K562 (cell line): ENCODE measurements around the gene GPR37L1. TPM values are rescaled to one million over a fixed set of nuclear protein-coding genes. Genes with fewer than 3 reads are reported as not detected.
A peak's percentile ranks its signal among the peaks of the same experiment; 100 is the strongest.

Experiments
- BRD4 ChIP-seq: fragments of 200-600 bp; sonication (generic); IDR thresholded peaks from 2 replicates; pipeline ENCODE4 v1.6.1; 2017; ENCODE audit warnings: inconsistent platforms
- CBFB ChIP-seq: sonication (generic); formaldehyde crosslinking; IDR thresholded peaks from 2 replicates; pipeline ENCODE4 v1.4.0; 2020; ENCODE audit warnings: mild to moderate bottlenecking, missing genetic modification reagents
- DPF2 ChIP-seq: fragments of 450-650 bp; IDR thresholded peaks from 2 replicates; pipeline ENCODE4 v1.6.1; 2016
- FOXA3 ChIP-seq, 2 experiments: fragments of 450-650 bp in 1 of 2; sonication (generic) in 1 of 2; formaldehyde crosslinking; IDR thresholded peaks in 1 of 2; conservative IDR thresholded peaks in 1 of 2; 2 replicates each; pipeline versions ENCODE4 v1.4.0 to v1.8.0; 2020 to 2022; ENCODE audit warnings: mild to moderate bottlenecking in 2 of 2, missing genetic modification reagents in 1 of 2
- HNRNPK ChIP-seq: fragments of 200-400 bp; formaldehyde crosslinking; IDR thresholded peaks from one replicate; pipeline ENCODE4 v1.6.1; 2018; ENCODE audit warnings: mild to moderate bottlenecking, low read depth, low read length; ENCODE audit not compliant: poor library complexity, severe bottlenecking
- KHSRP ChIP-seq: fragments of 450-650 bp; IDR thresholded peaks from 2 replicates; pipeline ENCODE4 v1.6.1; 2017
- L3MBTL2 ChIP-seq: fragments of 450-650 bp; IDR thresholded peaks from 2 replicates; pipeline ENCODE4 v1.6.1; 2016; ENCODE audit warnings: mild to moderate bottlenecking, moderate library complexity
- MAFK ChIP-seq: IDR thresholded peaks from 2 replicates; pipeline ENCODE4 v1.6.1; 2011; ENCODE audit warnings: low read length, improper control_type of control experiment
- MCM7 ChIP-seq, 2 experiments: fragments of 450-650 bp; IDR thresholded peaks; 2 replicates each; pipeline ENCODE4 v1.6.1; 2016 to 2018
- NCOA2 ChIP-seq, 2 experiments: fragments of 450-650 bp; IDR thresholded peaks; 2 replicates each; pipeline ENCODE4 v1.6.1; 2018; ENCODE audit warnings: mild to moderate bottlenecking in 2 of 2, moderate library complexity in 1 of 2; ENCODE audit not compliant: partially characterized antibody in 2 of 2
- NR2C1 ChIP-seq, 2 experiments: fragments of 450-650 bp; IDR thresholded peaks; 2 replicates each; pipeline ENCODE4 v1.6.1; 2017; ENCODE audit warnings: mild to moderate bottlenecking in 2 of 2, antibody characterized with exemption in 1 of 2, inconsistent platforms in 1 of 2, missing compliant biosample characterization in 1 of 2, missing genetic modification characterization in 1 of 2
- PHF8 ChIP-seq: fragments of 200-600 bp; sonication (generic); IDR thresholded peaks from 2 replicates; pipeline ENCODE4 v1.6.1; 2012; ENCODE audit warnings: mixed run types, mild to moderate bottlenecking, inconsistent platforms, low read length, moderate library complexity, borderline replicate concordance
- RHOXF2B ChIP-seq: fragments of 250-450 bp; sonication (Bioruptor Pico); conservative IDR thresholded peaks from 2 replicates; pipeline ENCODE4 v1.5.1; 2021
- SREBF2 ChIP-seq: sonication (generic); formaldehyde crosslinking; IDR thresholded peaks from 2 replicates; pipeline ENCODE4 v1.4.0; 2020; ENCODE audit warnings: mild to moderate bottlenecking, missing genetic modification reagents
- TCF3 ChIP-seq: sonication (generic); formaldehyde crosslinking; IDR thresholded peaks from 2 replicates; pipeline ENCODE4 v1.4.0; 2020; ENCODE audit warnings: mild to moderate bottlenecking, missing genetic modification reagents
- TCF7 ChIP-seq: sonication (generic); IDR thresholded peaks from 2 replicates; pipeline ENCODE4 v1.6.1; 2016; ENCODE audit warnings: antibody characterized with exemption, borderline replicate concordance
- ZNF347 ChIP-seq: fragments of 450-650 bp; formaldehyde crosslinking; IDR thresholded peaks from 2 replicates; pipeline ENCODE4 v1.4.0; 2020; ENCODE audit warnings: low read depth, mild to moderate bottlenecking, moderate library complexity
- ZNF644 ChIP-seq: fragments of 200-800 bp; sonication (Bioruptor generic); IDR thresholded peaks from 2 replicates; pipeline ENCODE4 v1.6.1; 2016; ENCODE audit warnings: low read depth, missing genetic modification characterization, missing compliant biosample characterization
- ZNF76 ChIP-seq: fragments of 250-450 bp; sonication (Bioruptor Pico); IDR thresholded peaks from 2 replicates; pipeline ENCODE4 v1.4.0; 2020; ENCODE audit warnings: mild to moderate bottlenecking, moderate library complexity, borderline replicate concordance
- ZNF77 ChIP-seq: fragments of 250-450 bp; sonication (Bioruptor Pico); IDR thresholded peaks from 2 replicates; pipeline ENCODE4 v1.5.0; 2020
- polyA plus RNA-seq, 8 experiments: library from polyadenylated mRNA; depleted of rRNA in 4 of 8; stranded (reverse) in 5 of 8; unstranded in 3 of 8; fragments of >200 nt; fragmentation: Nextera tagmentation in 2 of 8; fragmentation: Illumina TruSeq in 1 of 8; extraction: Ambion mirVana in 2 of 8; extraction: Trizol in 1 of 8; gene quantifications; 2 replicates each; pipeline versions ENCODE4 v1.2.1 to v1.2.3, GENCODE V29; 2011 to 2014; ENCODE audit warnings: inconsistent platforms in 1 of 8, missing spikeins in 1 of 8
- total RNA-seq, 7 experiments: library from RNA; depleted of rRNA in 6 of 7; stranded (reverse); fragments of >200 nt in 6 of 7; fragmentation: Illumina TruSeq in 2 of 7; extraction: Trizol in 2 of 7; gene quantifications; 2 replicates each; pipeline versions ENCODE4 v1.2.1 to v1.2.3, GENCODE V29; 2011 to 2021; ENCODE audit warnings: low replicate concordance in 1 of 7
- TF ChIP-seq, protein P1 (sequence below), 2 experiments: fragments of 150-350 bp in 1 of 2; IDR thresholded peaks; 2 replicates each; pipeline ENCODE4 v1.6.1; 2012 to 2016; ENCODE audit warnings: low read depth in 2 of 2, low read length in 2 of 2, mild to moderate bottlenecking in 1 of 2, moderate library complexity in 1 of 2
- TF ChIP-seq, protein P2 (sequence below), 2 experiments: IDR thresholded peaks; 2 replicates each; pipeline ENCODE4 v1.6.1; 2012; ENCODE audit warnings: improper control_type of control experiment in 2 of 2, low read depth in 2 of 2, low read length in 2 of 2, borderline replicate concordance in 1 of 2

GPR37L1 gene
- total and polyA plus RNA-seq, 9 of the 15 experiments (the other 6 are each of a cell fraction or from before 2014, with no cell fraction given) = not detected

DNA sequence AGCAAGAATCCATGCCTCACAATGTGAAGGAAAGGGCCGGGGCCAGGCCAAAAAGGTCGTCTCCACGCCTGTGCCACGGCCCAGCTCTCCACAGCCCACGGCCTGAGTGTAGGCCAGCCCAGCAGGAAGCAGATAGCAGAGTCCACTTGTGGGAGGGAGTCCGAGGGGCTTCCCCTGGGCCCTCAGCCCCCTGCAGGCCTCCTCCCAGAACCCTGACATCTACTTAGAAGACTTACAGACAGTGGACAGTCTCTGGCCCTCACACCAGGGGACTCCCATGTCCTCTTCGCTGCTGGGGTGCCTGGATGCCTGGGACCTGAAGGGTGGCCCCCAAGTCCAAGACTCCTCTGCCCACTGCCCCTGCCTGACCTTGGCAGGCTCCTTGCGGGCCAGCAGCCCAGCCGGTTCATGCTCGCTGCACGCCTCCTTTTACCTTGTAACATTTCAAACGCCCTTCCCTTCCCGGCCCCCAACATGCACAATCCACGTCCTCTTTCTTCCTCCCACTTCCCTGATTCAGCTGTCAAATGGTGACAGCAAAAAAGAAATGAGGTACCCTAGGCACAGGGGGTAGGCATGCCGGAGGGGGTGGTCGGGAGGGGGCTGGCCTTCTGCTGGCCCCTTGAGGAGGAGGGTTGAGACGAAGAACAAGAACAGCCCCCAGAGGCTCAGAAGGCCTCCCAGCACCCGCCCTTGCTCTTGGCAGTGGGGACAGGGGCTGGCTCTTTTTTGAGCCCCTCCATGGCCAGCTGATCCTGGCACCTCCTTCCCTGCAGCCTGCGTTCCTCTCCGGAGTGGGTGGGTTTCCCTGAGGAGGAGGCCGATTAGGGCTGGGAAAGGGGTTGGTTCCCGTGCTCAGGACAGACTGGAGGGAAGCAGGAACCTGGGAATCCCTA is 38.7 kb downstream of the GPR37L1 start (continued):
- TF ChIP-seq, protein P1, sequence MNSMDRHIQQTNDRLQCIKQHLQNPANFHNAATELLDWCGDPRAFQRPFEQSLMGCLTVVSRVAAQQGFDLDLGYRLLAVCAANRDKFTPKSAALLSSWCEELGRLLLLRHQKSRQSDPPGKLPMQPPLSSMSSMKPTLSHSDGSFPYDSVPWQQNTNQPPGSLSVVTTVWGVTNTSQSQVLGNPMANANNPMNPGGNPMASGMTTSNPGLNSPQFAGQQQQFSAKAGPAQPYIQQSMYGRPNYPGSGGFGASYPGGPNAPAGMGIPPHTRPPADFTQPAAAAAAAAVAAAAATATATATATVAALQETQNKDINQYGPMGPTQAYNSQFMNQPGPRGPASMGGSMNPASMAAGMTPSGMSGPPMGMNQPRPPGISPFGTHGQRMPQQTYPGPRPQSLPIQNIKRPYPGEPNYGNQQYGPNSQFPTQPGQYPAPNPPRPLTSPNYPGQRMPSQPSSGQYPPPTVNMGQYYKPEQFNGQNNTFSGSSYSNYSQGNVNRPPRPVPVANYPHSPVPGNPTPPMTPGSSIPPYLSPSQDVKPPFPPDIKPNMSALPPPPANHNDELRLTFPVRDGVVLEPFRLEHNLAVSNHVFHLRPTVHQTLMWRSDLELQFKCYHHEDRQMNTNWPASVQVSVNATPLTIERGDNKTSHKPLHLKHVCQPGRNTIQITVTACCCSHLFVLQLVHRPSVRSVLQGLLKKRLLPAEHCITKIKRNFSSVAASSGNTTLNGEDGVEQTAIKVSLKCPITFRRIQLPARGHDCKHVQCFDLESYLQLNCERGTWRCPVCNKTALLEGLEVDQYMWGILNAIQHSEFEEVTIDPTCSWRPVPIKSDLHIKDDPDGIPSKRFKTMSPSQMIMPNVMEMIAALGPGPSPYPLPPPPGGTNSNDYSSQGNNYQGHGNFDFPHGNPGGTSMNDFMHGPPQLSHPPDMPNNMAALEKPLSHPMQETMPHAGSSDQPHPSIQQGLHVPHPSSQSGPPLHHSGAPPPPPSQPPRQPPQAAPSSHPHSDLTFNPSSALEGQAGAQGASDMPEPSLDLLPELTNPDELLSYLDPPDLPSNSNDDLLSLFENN (IDR thresholded peaks at IDR 0.05; ENCODE audit: low read depth in 2 of 2, low read length in 2 of 2) = peak in 1 of 2 experiments; percentile 26; a peak in 1 of 4 replicates
- TF ChIP-seq ZNF347 (CRISPR knock-in tag) (no peak), ZNF76 (CRISPR knock-in tag) (0 out of 2 replicates have a peak, but pooled peaks have one; percentile 5), MAFK (no peak), ZNF77 (CRISPR knock-in tag) (no peak), CBFB (0 out of 2 replicates have a peak, but pooled peaks have one; percentile 7), TCF7 (no peak), HNRNPK (no peak), SREBF2 (CRISPR knock-in tag) (no peak), MCM7 (IDR thresholded peaks at IDR 0.05) (no peak), ZNF644 (tag) (peak; percentile 13; the same call in 1 of the 2 replicates), FOXA3 (CRISPR knock-in tag; conservative IDR thresholded peaks at IDR 0.05 in 1 of 2, IDR thresholded peaks at IDR 0.05 in 1 of 2) (0 out of 4 replicates have a peak, but pooled peaks of 1 of the 2 experiments have one; percentile 40), L3MBTL2 (peak; percentile 36; the same call in 1 of the 2 replicates), BRD4 (peak; percentile 59; the same call in 1 of the 2 replicates), NR2C1 (IDR thresholded peaks at IDR 0.05) (no peak; the same call in 1 of the 2 replicates), NR2C1 (tag; IDR thresholded peaks at IDR 0.05) (0 out of 2 replicates have a peak, but pooled peaks have one; percentile 3), PHF8 (peak; percentile 28; the same call in 1 of the 2 replicates), KHSRP (no peak), NCOA2 (IDR thresholded peaks at IDR 0.05; ENCODE audit: partially characterized antibody in 2 of 2) (no peak), TCF3 (CRISPR knock-in tag) (peak; percentile 26; the same call in 1 of the 2 replicates), DPF2 (no peak), RHOXF2B (0 out of 2 replicates have a peak, but pooled peaks have one; percentile 35)
- TF ChIP-seq, protein P2, sequence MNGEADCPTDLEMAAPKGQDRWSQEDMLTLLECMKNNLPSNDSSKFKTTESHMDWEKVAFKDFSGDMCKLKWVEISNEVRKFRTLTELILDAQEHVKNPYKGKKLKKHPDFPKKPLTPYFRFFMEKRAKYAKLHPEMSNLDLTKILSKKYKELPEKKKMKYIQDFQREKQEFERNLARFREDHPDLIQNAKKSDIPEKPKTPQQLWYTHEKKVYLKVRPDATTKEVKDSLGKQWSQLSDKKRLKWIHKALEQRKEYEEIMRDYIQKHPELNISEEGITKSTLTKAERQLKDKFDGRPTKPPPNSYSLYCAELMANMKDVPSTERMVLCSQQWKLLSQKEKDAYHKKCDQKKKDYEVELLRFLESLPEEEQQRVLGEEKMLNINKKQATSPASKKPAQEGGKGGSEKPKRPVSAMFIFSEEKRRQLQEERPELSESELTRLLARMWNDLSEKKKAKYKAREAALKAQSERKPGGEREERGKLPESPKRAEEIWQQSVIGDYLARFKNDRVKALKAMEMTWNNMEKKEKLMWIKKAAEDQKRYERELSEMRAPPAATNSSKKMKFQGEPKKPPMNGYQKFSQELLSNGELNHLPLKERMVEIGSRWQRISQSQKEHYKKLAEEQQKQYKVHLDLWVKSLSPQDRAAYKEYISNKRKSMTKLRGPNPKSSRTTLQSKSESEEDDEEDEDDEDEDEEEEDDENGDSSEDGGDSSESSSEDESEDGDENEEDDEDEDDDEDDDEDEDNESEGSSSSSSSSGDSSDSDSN (IDR thresholded peaks at IDR 0.05; ENCODE audit: borderline replicate concordance in 1 of 2, low read depth in 2 of 2, low read length in 2 of 2) = peak; percentile 59 to 60; a peak in 1 of 4 replicates
